Activated T-cell treated with anti-CD3 and anti-CD28 coated beads, Interleukin-2, amount 50 U/mL, for 72 hours (primary cell): ENCODE results near the gene DNAH1. TPM values are rescaled to one million over a fixed set of nuclear protein-coding genes. Genes with fewer than 3 reads are reported as not detected.
A peak's percentile ranks its signal among the peaks of the same experiment; 100 is the strongest.

Experiments used
- ATAC-seq, 2 donors: fragments of 150-1000 bp; cut with Tn5 transposase; replicated peaks in 1 of 2; 2 replicates each; pipeline ENCODE4 v1.10.0; 2021; ENCODE audit warnings: moderate library complexity in 2 of 2, mild to moderate bottlenecking in 1 of 2
- DNase-seq, 2 donors: peaks; one replicate each; pipeline ENCODE4 v3.0.0; 2021 to 2022; ENCODE audit warnings: mixed read lengths in 1 of 2
- H3K27ac Mint-ChIP-seq: one replicate; pipeline ENCODE4 v1.8.0; 2022; ENCODE audit warnings: mild to moderate bottlenecking, moderate library complexity, mixed read lengths
- H3K27me3 Mint-ChIP-seq: one replicate; pipeline ENCODE4 v1.8.0; 2022; ENCODE audit warnings: low read depth, mixed read lengths
- H3K36me3 Mint-ChIP-seq, 2 donors: one replicate each; pipeline ENCODE4 v1.8.0; 2022; ENCODE audit warnings: mixed read lengths in 2 of 2, mild to moderate bottlenecking in 1 of 2; ENCODE audit not compliant: insufficient read depth in 2 of 2
- H3K4me1 Mint-ChIP-seq: one replicate; pipeline ENCODE4 v1.8.0; 2022; ENCODE audit warnings: low read depth, mixed read lengths
- H3K4me3 Mint-ChIP-seq, 2 donors: one replicate each; pipeline ENCODE4 v1.8.0; 2022; ENCODE audit warnings: mild to moderate bottlenecking in 2 of 2, mixed read lengths in 2 of 2, moderate library complexity in 2 of 2
- H3K9me3 Mint-ChIP-seq, 2 donors: one replicate each; pipeline ENCODE4 v1.8.0; 2022; ENCODE audit warnings: mixed read lengths in 2 of 2
- total RNA-seq, 2 donors: library from RNA; stranded (reverse); gene quantifications; one replicate each; pipeline ENCODE4 v1.2.3, GENCODE V29; 2022

Gene DNAH1
- total RNA-seq, 2 donors from 2014 or later, result 31.4 to 32.4 TPM

GRCh38 chr3:52392216-52392930 lies 76.3 kb downstream of the DNAH1 start:
- no peak for ATAC-seq
- Mint-ChIP-seq H3K27ac (no peak overlapping the region), H3K4me1 (no peaks in the 10 kb centered on the region), H3K9me3 (no peaks in the 10 kb centered on the region), H3K4me3 (no peak overlapping the region), H3K27me3 (no peaks in the 10 kb centered on the region), H3K36me3 (peaks cover 0 to 2% of the 10 kb centered on the region in 2 donors)
- DNase-seq, result no peak

- DNase-seq, result no peak
- Mint-ChIP-seq H3K36me3 (peaks cover 0 to 2% of the 10 kb centered on the region in 2 donors), H3K9me3 (no peaks in the 10 kb centered on the region), H3K4me1 (no peaks in the 10 kb centered on the region), H3K27ac (no peak overlapping the region), H3K27me3 (no peaks in the 10 kb centered on the region), H3K4me3 (no peak overlapping the region)
- no peak for ATAC-seq
These were observed 77.2 kb downstream of the DNAH1 start for GRCh38 chr3:52393131-52393807.

GRCh38 chr3:52393959-52394670 lies 78.0 kb downstream of the DNAH1 start:
- H3K4me1 Mint-ChIP-seq, result no peaks in the 10 kb centered on the region
- no peak for DNase-seq

GRCh38 chr3:52394751-52395502 lies 78.8 kb downstream of the DNAH1 start:
- Mint-ChIP-seq H3K27me3 (no peaks in the 10 kb centered on the region), H3K27ac (no peak overlapping the region), H3K4me3 (no peak overlapping the region), H3K36me3 (peaks cover 0 to 2% of the 10 kb centered on the region in 2 donors), H3K4me1 (no peaks in the 10 kb centered on the region), H3K9me3 (no peaks in the 10 kb centered on the region)
- no peak for ATAC-seq
- no peak for DNase-seq

More at GRCh38 chr3:52393959-52394670, 78.0 kb downstream of the DNAH1 start:
- Mint-ChIP-seq H3K4me3 (no peak overlapping the region), H3K9me3 (no peaks in the 10 kb centered on the region), H3K36me3 (peaks cover 0 to 2% of the 10 kb centered on the region in 2 donors), H3K27me3 (no peaks in the 10 kb centered on the region), H3K27ac (peak overlapping the region; percentile 30)
- no peak for ATAC-seq

GRCh38 chr3:52395503-52395865 lies 79.4 kb downstream of the DNAH1 start:
- Mint-ChIP-seq H3K9me3 (no peaks in the 10 kb centered on the region), H3K4me1 (no peaks in the 10 kb centered on the region), H3K36me3 (peaks cover 0 to 2% of the 10 kb centered on the region in 2 donors), H3K27me3 (no peaks in the 10 kb centered on the region), H3K27ac (no peak overlapping the region), H3K4me3 (no peak overlapping the region)
- DNase-seq, result no peak
- no peak for ATAC-seq

DNA sequence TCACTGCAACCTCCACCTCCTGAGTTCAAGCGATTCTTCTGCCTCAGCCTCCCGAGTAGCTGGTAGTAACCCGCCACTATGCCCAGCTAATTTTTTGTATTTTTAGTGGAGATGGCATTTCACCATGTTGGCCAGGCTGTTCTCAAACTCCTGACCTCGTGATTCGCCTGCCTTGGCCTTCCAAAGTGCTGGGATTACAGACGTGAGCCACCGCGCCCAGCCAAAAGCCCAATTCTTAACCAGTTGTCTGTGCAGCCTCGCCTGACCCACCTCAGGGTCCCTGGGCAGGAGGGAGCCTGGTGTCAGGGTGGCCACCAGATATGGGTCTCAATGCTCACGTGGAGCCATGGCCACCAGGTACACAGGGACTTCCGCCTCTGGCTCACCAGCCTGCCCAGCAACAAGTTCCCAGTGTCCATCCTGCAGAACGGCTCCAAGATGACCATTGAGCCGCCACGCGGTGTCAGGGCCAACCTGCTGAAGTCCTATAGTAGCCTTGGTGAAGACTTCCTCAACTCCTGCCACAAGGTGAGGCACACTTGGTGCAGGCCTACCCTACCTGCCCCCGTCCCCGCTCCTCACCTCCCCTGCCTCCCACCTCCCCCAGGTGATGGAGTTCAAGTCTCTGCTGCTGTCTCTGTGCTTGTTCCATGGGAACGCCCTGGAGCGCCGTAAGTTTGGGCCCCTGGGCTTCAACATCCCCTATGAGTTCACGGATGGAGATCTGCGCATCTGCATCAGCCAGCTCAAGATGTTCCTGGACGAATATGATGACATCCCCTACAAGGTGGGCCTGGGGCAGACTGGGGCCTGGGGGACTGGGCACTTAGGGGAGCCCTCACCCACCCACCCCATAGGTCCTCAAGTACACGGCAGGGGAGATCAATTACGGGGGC lies 80.1 kb downstream of the DNAH1 start:
- no peak for ATAC-seq
- Mint-ChIP-seq H3K9me3 (no peaks in the 10 kb centered on the region), H3K27me3 (no peaks in the 10 kb centered on the region), H3K27ac (no peak overlapping the region), H3K36me3 (peaks cover 2% of the 10 kb centered on the region in 2 donors), H3K4me3 (no peak overlapping the region), H3K4me1 (no peaks in the 10 kb centered on the region)
- no peak for DNase-seq

DNA sequence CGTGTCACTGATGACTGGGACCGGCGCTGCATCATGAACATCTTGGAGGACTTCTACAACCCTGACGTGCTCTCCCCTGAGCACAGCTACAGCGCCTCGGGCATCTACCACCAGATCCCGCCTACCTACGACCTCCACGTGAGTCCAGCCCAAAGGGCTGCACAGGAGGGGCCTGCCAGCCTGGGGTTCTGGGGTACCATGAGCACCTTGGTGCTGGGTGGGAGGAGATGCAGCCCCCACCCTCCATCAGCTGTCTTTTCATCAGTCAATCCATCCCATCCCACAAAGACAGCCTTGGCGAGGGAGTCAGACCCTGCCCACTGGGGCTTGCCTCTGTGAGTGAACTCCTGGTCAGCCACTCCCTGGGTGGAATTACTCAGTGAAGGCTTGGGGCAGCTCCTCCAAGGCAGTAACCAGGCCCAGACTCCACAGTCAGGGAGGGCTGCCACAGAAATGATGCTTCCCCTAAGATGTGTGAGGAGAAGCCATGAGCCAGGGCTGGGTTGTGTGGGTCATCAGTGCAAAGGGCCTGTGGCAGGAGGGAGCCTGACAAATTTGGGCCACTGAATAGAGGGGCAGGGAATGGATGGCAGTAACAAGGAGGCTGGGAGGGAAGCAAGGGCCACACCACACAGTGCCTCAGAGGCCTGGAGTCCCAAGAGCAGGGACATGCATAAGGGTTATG lies 80.9 kb downstream of the DNAH1 start:
- no peak overlapping the region for H3K4me3 Mint-ChIP-seq

DNA sequence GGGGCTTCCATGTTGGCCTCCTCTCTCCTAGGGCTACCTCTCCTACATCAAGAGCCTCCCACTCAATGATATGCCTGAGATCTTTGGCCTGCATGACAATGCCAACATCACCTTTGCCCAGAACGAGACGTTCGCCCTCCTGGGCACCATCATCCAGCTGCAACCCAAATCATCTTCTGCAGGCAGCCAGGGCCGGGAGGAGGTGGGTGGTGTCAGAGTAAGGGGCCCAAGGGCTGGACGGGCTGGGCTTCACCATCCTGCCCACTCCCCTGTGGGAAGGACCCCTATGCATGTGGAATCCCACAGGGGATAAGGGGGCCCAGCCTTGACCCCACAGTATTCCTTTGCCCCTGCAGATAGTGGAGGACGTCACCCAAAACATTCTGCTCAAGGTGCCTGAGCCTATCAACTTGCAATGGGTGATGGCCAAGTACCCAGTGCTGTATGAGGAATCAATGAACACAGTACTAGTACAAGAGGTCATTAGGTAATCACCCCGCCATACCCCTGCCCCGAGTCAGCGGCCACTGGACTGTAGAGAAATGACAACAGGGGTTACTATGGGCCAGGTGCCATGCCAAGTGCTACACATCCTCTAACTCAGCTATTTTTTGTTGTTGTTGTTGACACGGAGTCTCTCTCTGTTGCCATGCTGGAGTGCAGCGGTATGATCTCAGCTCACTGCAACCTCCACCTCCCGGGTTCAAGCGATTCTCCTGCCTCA lies 81.7 kb downstream of the DNAH1 start:
- Mint-ChIP-seq H3K9me3 (no peaks in the 10 kb centered on the region), H3K4me3 (no peak overlapping the region), H3K36me3 (peaks cover 2% of the 10 kb centered on the region in 2 donors), H3K4me1 (no peaks in the 10 kb centered on the region), H3K27ac (no peak overlapping the region), H3K27me3 (no peaks in the 10 kb centered on the region)
- DNase-seq (no peak), ATAC-seq (no peak)

More for the DNA sequence above, 80.9 kb downstream of the DNAH1 start:
- ATAC-seq (no peak), DNase-seq (no peak)
- H3K27me3 Mint-ChIP-seq, result no peaks in the 10 kb centered on the region
- no peak overlapping the region for H3K27ac Mint-ChIP-seq
- H3K4me1 Mint-ChIP-seq, result no peaks in the 10 kb centered on the region
- H3K9me3 Mint-ChIP-seq, result no peaks in the 10 kb centered on the region
- peaks cover 2% of the 10 kb centered on the region in 2 donors for H3K36me3 Mint-ChIP-seq

GRCh38 chr3:52398670-52399081 lies 82.6 kb downstream of the DNAH1 start:
- H3K36me3 Mint-ChIP-seq, result peaks cover 0 to 5% of the 10 kb centered on the region in 2 donors
- H3K27ac Mint-ChIP-seq, result no peak overlapping the region
- ATAC-seq, result no peak

GRCh38 chr3:52399131-52399530 lies 83.0 kb downstream of the DNAH1 start:
- ATAC-seq, result no peak
- H3K36me3 Mint-ChIP-seq, result peaks cover 0 to 5% of the 10 kb centered on the region in 2 donors
- no peak for DNase-seq
- no peak overlapping the region for H3K4me3 Mint-ChIP-seq
- H3K4me1 Mint-ChIP-seq, result no peaks in the 10 kb centered on the region
- H3K27ac Mint-ChIP-seq, result no peak overlapping the region
- no peaks in the 10 kb centered on the region for H3K27me3 Mint-ChIP-seq
- no peaks in the 10 kb centered on the region for H3K9me3 Mint-ChIP-seq

More at GRCh38 chr3:52398670-52399081, 82.6 kb downstream of the DNAH1 start:
- DNase-seq, result no peak
- Mint-ChIP-seq H3K4me3 (no peak overlapping the region), H3K9me3 (no peaks in the 10 kb centered on the region), H3K27me3 (no peaks in the 10 kb centered on the region), H3K4me1 (no peaks in the 10 kb centered on the region)

GRCh38 chr3:52399593-52399992 lies 83.5 kb downstream of the DNAH1 start:
- ATAC-seq, result no peak
- Mint-ChIP-seq H3K9me3 (no peaks in the 10 kb centered on the region), H3K27ac (no peak overlapping the region), H3K36me3 (peaks cover 0 to 5% of the 10 kb centered on the region in 2 donors), H3K27me3 (no peaks in the 10 kb centered on the region), H3K4me3 (no peak overlapping the region), H3K4me1 (no peaks in the 10 kb centered on the region)
- DNase-seq, result no peak
